RWPE2 (cell line): ENCODE measurements around the gene ICA1L.

ENCODE experiments used
- ATAC-seq: fragments of 200-7000 bp; cut with Tn5 transposase; 3 replicates; pipeline ENCODE4 v1.9.1; 2021; ENCODE audit warnings: low read depth
- DNase-seq: peaks from one replicate; pipeline ENCODE4 v3.0.0-alpha.2; 2020; ENCODE audit warnings: low spot score
- H3K27ac ChIP-seq: fragments of 450-650 bp; 2 replicates; pipeline ENCODE4 v1.5.1; 2017; ENCODE audit warnings: mild to moderate bottlenecking; ENCODE audit not compliant: poor library complexity, severe bottlenecking
- H3K27me3 ChIP-seq: fragments of 250-450 bp; sonication (Bioruptor Pico); 2 replicates; pipeline ENCODE4 v1.5.1; 2021; ENCODE audit warnings: mild to moderate bottlenecking, moderate library complexity; ENCODE audit not compliant: insufficient read depth, poor library complexity, severe bottlenecking
- H3K36me3 ChIP-seq: fragments of 250-450 bp; sonication (Bioruptor Pico); 2 replicates; pipeline ENCODE4 v1.5.1; 2020; ENCODE audit warnings: low read depth, mild to moderate bottlenecking, moderate library complexity
- H3K4me1 ChIP-seq: fragments of 250-450 bp; sonication (Bioruptor Pico); 2 replicates; pipeline ENCODE4 v1.5.1; 2021; ENCODE audit warnings: mild to moderate bottlenecking, moderate library complexity; ENCODE audit not compliant: insufficient read depth, poor library complexity, severe bottlenecking
- H3K4me3 ChIP-seq: fragments of 250-450 bp; sonication (Bioruptor Pico); 2 replicates; pipeline ENCODE4 v1.5.1; 2021; ENCODE audit warnings: mild to moderate bottlenecking, moderate library complexity; ENCODE audit not compliant: severe bottlenecking
- H3K9me3 ChIP-seq: fragments of 250-450 bp; sonication (Bioruptor Pico); 2 replicates; pipeline ENCODE4 v1.5.1; 2021; ENCODE audit warnings: mild to moderate bottlenecking, moderate library complexity; ENCODE audit not compliant: severe bottlenecking
- CTCF ChIP-seq: fragments of 450-650 bp; IDR thresholded peaks from one replicate; pipeline ENCODE4 v1.5.1; 2017; ENCODE audit warnings: mild to moderate bottlenecking, moderate library complexity; ENCODE audit not compliant: poor library complexity, severe bottlenecking

ICA1L gene

DNA sequence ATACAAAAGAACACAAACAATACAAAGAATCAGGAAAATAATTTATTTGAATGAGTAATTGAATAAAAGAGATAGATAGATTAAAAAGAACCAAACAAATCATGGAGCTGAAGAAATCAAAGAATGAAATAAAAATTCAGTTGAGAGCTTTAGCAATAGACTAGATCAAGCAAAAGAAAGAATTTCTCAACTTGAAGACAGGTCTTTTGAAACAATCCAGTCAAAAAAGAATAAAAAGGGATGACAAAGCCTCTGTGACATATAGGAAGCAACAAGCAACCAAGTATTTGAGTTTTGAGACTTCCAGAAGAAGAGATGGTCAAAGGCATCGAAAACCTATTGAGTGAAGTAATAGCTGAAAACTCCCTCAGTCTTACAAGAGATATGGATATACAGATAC lies 128.0 kb downstream of the ICA1L start:
- Histone ChIP-seq H3K4me1 (no peaks in the 10 kb centered on the region), H3K27me3 (no peaks in the 10 kb centered on the region), H3K27ac (no peak overlapping the region), H3K9me3 (no peaks in the 10 kb centered on the region), H3K36me3 (no peaks in the 10 kb centered on the region), H3K4me3 (no peak overlapping the region)
- ATAC-seq (no peak), DNase-seq (no peak)
- no peak for TF ChIP-seq CTCF

DNA sequence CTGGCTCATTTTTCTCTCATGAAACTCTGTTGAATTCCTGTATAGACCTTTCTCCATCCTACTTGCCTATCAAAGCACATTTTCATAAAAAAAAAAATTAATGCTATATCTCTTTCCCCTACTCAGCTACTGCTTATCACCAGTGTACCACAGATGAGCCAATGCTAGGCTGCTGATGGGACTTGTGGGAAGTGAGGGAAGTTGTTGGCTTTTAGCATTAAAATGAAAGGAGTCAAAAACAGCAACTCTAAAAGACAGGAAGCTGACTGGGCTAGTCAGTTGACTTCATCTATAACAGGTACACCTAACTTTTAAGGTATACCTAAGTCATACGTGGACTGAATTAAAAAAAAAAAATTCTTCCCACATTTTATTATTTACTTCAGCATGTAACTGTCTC lies 134.7 kb downstream of the ICA1L start:
- no peak for DNase-seq
- Histone ChIP-seq H3K9me3 (no peaks in the 10 kb centered on the region), H3K36me3 (no peaks in the 10 kb centered on the region), H3K27me3 (no peaks in the 10 kb centered on the region), H3K4me3 (no peak overlapping the region), H3K27ac (no peak overlapping the region), H3K4me1 (no peaks in the 10 kb centered on the region)
- no peak for ATAC-seq
- TF ChIP-seq CTCF = no peak

DNA sequence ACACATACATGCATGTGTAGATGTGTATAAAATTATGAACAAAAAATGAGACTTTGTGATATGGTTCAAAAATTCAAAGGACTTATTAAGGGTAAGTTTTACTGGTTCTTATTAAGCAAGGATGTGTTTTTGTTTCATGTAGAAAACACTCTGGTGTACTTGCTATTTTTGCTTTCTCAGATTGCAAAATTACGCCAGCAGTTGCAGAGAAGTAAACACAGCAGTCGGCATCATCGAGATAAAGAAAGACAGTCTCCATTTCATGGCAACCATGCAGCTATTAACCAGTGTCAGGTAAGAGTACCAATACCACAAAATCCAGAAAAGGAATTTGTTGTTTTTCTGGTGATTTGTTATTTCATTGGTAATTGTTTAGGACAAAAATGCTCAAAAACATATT lies 145.5 kb downstream of the ICA1L start:
- no peak for ATAC-seq
- no peak overlapping the region for H3K4me3 ChIP-seq
- H3K9me3 ChIP-seq = no peaks in the 10 kb centered on the region
- H3K27me3 ChIP-seq = no peaks in the 10 kb centered on the region
- no peak for TF ChIP-seq CTCF
- no peaks in the 10 kb centered on the region for H3K36me3 ChIP-seq
- no peak overlapping the region for H3K27ac ChIP-seq
- no peaks in the 10 kb centered on the region for H3K4me1 ChIP-seq
- no peak for DNase-seq

GRCh38 chr2:202723746-202724145 lies 147.8 kb downstream of the ICA1L start:
- H3K9me3 ChIP-seq = no peaks in the 10 kb centered on the region
- H3K27ac ChIP-seq = no peak overlapping the region
- ATAC-seq (no peak), DNase-seq (no peak)
- H3K27me3 ChIP-seq = no peaks in the 10 kb centered on the region
- H3K4me1 ChIP-seq = no peaks in the 10 kb centered on the region
- no peak for TF ChIP-seq CTCF
- no peaks in the 10 kb centered on the region for H3K36me3 ChIP-seq
- H3K4me3 ChIP-seq = no peak overlapping the region
